ENCODE data around the gene KRTAP13-2. TPM values are rescaled to one million over a fixed set of nuclear protein-coding genes. Genes with fewer than 3 reads are reported as not detected.

Gene KRTAP13-2
- total RNA-seq, 2 donors from 2014 or later, result not detected

DNA sequence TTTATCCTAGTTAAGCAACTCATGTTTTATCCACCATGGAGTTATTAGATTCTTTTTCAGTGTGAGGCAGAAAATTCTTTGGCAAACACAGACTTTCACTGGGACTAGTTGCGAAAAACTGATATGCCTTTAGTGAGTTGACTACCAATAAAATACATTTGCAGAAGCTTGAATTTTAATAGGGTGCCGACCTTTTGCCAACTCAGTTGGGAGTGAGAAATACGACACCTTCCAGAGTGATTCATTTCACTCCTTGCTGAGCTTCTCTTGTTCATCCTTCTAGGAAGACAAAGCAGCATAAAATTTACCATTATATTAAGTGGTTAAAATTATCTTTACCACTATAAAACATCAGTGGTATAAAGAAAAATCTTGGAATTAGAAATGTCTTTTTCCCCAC, 22.5 kb downstream of the KRTAP13-2 start:
- no peak for TF ChIP-seq POLR2A (IDR thresholded peaks at IDR 0.05)
- TF ChIP-seq CTCF (IDR thresholded peaks at IDR 0.05), result no peak
- TF ChIP-seq POLR2AphosphoS5 (IDR thresholded peaks at IDR 0.05), result no peak
- DNase-seq (ENCODE audit: low spot score), result no peak
- no peaks in the 10 kb centered on the region for H3K27me3 ChIP-seq (replicated peaks; ENCODE audit: insufficient read depth)
- H3K27ac ChIP-seq, result no peak overlapping the region
- no peaks in the 10 kb centered on the region for H3K9me3 ChIP-seq
- 20% methylated on average over 3 of the region's 3 CpGs for WGBS
- no peaks in the 10 kb centered on the region for H3K4me1 ChIP-seq (replicated peaks)
- no peaks in the 10 kb centered on the region for H3K36me3 ChIP-seq
- H3K4me3 ChIP-seq, result no peak overlapping the region
- intact Hi-C loops (cut with DNase I), result no loop called here

DNA sequence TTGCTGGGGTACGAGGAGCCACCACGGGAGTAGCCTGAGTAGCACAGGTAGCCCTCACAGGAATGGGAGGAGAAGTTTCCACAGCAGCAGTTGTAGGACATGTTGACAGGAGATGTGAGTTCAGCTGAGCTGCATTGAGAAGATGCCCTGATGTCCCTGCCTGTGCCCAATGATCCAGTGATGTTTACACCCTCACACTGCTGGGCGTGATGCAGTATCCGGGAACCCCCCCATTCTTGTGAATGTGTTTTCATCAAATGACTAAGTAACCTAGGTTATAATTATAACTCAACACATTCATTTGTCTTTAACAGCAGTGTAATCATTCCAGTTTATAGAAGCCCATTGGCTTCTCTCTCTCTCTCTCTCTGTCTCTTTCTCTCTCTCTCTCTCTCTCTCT, 23.6 kb downstream of the KRTAP13-2 start, which contains the start of gene KRTAP23-1:
Gene KRTAP23-1, minus strand, starts transcription at position 101 of the 400 bp plus-strand sequence. Its CDS starts 0 bp downstream, at position 101.
- no peak within 1 kb of the TSS for H3K27ac ChIP-seq
- whole genome bisulfite sequencing, result 93% methylated on average over 4 of the region's 4 CpGs
- H3K36me3 ChIP-seq, result no peaks in the 10 kb centered on the region
- H3K27me3 ChIP-seq (replicated peaks; ENCODE audit: insufficient read depth), result no peaks in the 10 kb centered on the region
- no peaks in the 10 kb centered on the region for H3K4me1 ChIP-seq (replicated peaks)
- TF ChIP-seq POLR2A (IDR thresholded peaks at IDR 0.05), result no peak
- no peak for TF ChIP-seq POLR2AphosphoS5 (IDR thresholded peaks at IDR 0.05)
- no peaks in the 10 kb centered on the region for H3K9me3 ChIP-seq
- DNase-seq (ENCODE audit: low spot score), result no peak
- intact Hi-C loops (cut with DNase I), result no loop called here
- no peak within 1 kb of the TSS for H3K4me3 ChIP-seq

- Histone ChIP-seq H3K9me3 (no peaks in the 10 kb centered on the region), H3K36me3 (no peaks in the 10 kb centered on the region), H3K4me3 (no peak overlapping the region), H3K4me1 (replicated peaks) (no peaks in the 10 kb centered on the region), H3K27me3 (replicated peaks; ENCODE audit: insufficient read depth) (no peaks in the 10 kb centered on the region), H3K27ac (no peak overlapping the region)
- intact Hi-C loops (cut with DNase I), result no loop called here
- no peak for DNase-seq (ENCODE audit: low spot score)
- no peak for TF ChIP-seq CTCF (IDR thresholded peaks at IDR 0.05)
- no peak for TF ChIP-seq POLR2AphosphoS5 (IDR thresholded peaks at IDR 0.05)
- no peak for TF ChIP-seq POLR2A (IDR thresholded peaks at IDR 0.05)
- 87% methylated on average over 2 of the region's 2 CpGs for WGBS
These were observed 27.1 kb downstream of the KRTAP13-2 start for GRCh38 chr21:30345014-30345413.

GRCh38 chr21:30340714-30341573, 31.1 kb downstream of the KRTAP13-2 start:
- no peaks in the 10 kb centered on the region for H3K4me1 ChIP-seq (replicated peaks)
- no peaks in the 10 kb centered on the region for H3K27me3 ChIP-seq (replicated peaks; ENCODE audit: insufficient read depth)
- H3K27ac ChIP-seq, result no peak overlapping the region
- peak; percentile 15 for DNase-seq (ENCODE audit: low spot score)
- H3K4me3 ChIP-seq, result no peak overlapping the region
- no peaks in the 10 kb centered on the region for H3K36me3 ChIP-seq
- H3K9me3 ChIP-seq, result no peaks in the 10 kb centered on the region
- intact Hi-C loops (cut with DNase I), result loop anchor here (5.0 kb wide), 1 partner anchor 746 kb away; no protein-coding TSS in a partner anchor
- TF ChIP-seq POLR2AphosphoS5 (IDR thresholded peaks at IDR 0.05) (no peak), CTCF (IDR thresholded peaks at IDR 0.05) (peak; percentile 62 to 77 (median 70))
- 80% methylated on average over 2 of the region's 2 CpGs for WGBS

DNA sequence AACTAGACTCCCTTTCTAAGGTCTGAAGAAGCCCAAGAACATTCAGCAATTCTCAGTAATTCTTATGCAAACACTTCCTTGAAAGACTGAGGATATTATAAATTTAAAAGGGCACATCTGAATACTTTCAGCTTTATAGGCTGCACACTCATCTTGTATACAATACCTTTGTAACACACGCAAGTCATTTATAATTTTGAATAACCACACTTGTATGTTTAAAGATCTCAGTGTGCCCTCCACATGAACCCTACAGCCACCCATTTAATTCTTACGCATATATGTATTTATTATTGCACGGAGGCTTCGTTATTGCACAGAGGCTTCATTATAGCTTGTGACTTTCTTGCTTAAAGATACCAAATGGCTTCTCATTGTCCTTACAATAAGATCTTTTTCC, 33.4 kb downstream of the KRTAP13-2 start:
- Histone ChIP-seq H3K4me1 (replicated peaks) (no peaks in the 10 kb centered on the region), H3K36me3 (no peaks in the 10 kb centered on the region), H3K9me3 (no peaks in the 10 kb centered on the region), H3K4me3 (no peak overlapping the region), H3K27ac (no peak overlapping the region), H3K27me3 (replicated peaks; ENCODE audit: insufficient read depth) (no peaks in the 10 kb centered on the region)
- TF ChIP-seq POLR2AphosphoS5 (IDR thresholded peaks at IDR 0.05) (peak; percentile 9), CTCF (IDR thresholded peaks at IDR 0.05) (no peak), POLR2A (IDR thresholded peaks at IDR 0.05) (no peak)
- intact Hi-C loops (cut with DNase I), result no loop called here
- 42% methylated on average over 4 of the region's 4 CpGs for WGBS
- no peak for DNase-seq (ENCODE audit: low spot score)

All from prostate gland (tissue), 2 donors.